ENCODE results near the gene CADM1. TPM values are rescaled to one million over a fixed set of nuclear protein-coding genes. Genes with fewer than 3 reads are reported as not detected.

CADM1 gene
- total RNA-seq, 1 donor: 86.5 TPM

DNA sequence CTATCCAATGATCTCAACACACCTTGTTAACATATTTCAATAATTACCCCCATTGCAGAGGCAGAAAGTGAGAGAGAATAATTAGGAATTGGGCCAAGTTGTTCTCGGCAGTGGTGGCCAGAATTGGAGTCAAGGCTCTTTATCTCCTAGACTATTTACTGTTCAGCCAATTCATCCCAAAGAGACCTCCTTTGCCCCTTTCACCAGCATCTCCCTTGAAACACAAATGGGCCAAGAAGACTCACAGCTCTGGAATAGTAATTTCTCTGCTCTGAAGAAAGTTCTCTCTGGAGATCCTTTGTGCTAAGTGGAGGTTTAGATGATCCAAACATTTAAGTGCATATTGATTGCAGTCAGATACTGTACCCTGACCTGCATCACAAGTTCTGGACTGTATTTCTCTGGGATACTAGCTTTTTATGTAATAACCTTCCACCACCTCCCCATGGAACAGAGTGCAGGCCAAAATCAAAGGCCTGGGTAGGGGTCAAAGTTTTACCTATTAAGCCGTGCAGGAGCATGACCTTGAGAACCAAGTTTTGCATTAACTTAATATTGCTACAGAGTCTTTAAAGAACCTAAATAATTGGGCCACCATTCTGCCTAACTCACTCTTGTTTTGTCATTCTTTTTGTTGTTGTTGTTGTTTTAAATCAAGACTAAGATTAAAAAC is 19.6 kb upstream of the CADM1 start:
- TF ChIP-seq, protein P1, sequence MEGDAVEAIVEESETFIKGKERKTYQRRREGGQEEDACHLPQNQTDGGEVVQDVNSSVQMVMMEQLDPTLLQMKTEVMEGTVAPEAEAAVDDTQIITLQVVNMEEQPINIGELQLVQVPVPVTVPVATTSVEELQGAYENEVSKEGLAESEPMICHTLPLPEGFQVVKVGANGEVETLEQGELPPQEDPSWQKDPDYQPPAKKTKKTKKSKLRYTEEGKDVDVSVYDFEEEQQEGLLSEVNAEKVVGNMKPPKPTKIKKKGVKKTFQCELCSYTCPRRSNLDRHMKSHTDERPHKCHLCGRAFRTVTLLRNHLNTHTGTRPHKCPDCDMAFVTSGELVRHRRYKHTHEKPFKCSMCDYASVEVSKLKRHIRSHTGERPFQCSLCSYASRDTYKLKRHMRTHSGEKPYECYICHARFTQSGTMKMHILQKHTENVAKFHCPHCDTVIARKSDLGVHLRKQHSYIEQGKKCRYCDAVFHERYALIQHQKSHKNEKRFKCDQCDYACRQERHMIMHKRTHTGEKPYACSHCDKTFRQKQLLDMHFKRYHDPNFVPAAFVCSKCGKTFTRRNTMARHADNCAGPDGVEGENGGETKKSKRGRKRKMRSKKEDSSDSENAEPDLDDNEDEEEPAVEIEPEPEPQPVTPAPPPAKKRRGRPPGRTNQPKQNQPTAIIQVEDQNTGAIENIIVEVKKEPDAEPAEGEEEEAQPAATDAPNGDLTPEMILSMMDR (IDR thresholded peaks at IDR 0.05; ENCODE audit: extremely low read depth, low read depth, low read length): no peak
- no peak overlapping the region for H3K4me2 ChIP-seq (ENCODE audit: insufficient read depth, low read length)
- no peak for DNase-seq (ENCODE audit: insufficient read length, low spot score, missing footprints)

DNA sequence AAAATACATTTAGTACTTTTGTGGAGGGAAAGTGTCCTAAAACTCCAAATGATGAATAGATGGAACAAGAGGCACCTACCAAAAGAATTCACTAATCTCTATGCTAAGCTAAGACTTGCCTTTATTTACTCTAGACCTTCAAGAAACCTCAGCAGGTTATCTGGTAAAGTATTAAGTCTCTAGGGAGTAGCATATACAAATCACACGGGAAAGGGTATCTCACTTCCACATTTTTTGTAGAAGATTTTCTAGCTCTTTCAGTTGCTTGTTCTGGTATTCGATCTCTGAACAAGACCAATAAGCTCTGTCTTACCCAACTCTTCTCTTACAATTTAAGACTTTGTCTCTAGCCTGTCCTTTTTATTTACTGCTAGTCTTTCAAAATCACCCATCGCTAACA is 18.1 kb upstream of the CADM1 start:
- Histone ChIP-seq H3K4me2 (ENCODE audit: insufficient read depth, low read length) (no peak overlapping the region), H4K20me1 (ENCODE audit: insufficient read depth, low read length) (no peaks in the 10 kb centered on the region), H2AFZ (ENCODE audit: low read length) (no peak overlapping the region), H3K4me3 (ENCODE audit: insufficient read depth, low read length) (no peak overlapping the region), H3K4me1 (ENCODE audit: insufficient read depth, low read length) (no peaks in the 10 kb centered on the region), H3K27me3 (ENCODE audit: insufficient read depth, low read length) (no peaks in the 10 kb centered on the region), H3K9me3 (ENCODE audit: low read depth, low read length) (no peaks in the 10 kb centered on the region), H3K36me3 (ENCODE audit: insufficient read depth, low read length) (no peaks in the 10 kb centered on the region), H3K79me2 (ENCODE audit: insufficient read depth, low read length) (no peaks in the 10 kb centered on the region), H3K27ac (ENCODE audit: low read depth, low read length) (no peak overlapping the region)
- no peak for DNase-seq (ENCODE audit: insufficient read length, low spot score, missing footprints)
- TF ChIP-seq, protein P1 (IDR thresholded peaks at IDR 0.05; ENCODE audit: extremely low read depth, low read depth, low read length): no peak

More for the DNA sequence above, 19.6 kb upstream of the CADM1 start:
- H3K36me3 ChIP-seq (ENCODE audit: insufficient read depth, low read length): no peaks in the 10 kb centered on the region
- no peaks in the 10 kb centered on the region for H3K9me3 ChIP-seq (ENCODE audit: low read depth, low read length)
- no peaks in the 10 kb centered on the region for H3K79me2 ChIP-seq (ENCODE audit: insufficient read depth, low read length)
- H3K4me1 ChIP-seq (ENCODE audit: insufficient read depth, low read length): no peaks in the 10 kb centered on the region
- H2AFZ ChIP-seq (ENCODE audit: low read length): no peak overlapping the region
- H3K4me3 ChIP-seq (ENCODE audit: insufficient read depth, low read length): no peak overlapping the region
- H3K27me3 ChIP-seq (ENCODE audit: insufficient read depth, low read length): no peaks in the 10 kb centered on the region
- no peaks in the 10 kb centered on the region for H4K20me1 ChIP-seq (ENCODE audit: insufficient read depth, low read length)
- H3K27ac ChIP-seq (ENCODE audit: low read depth, low read length): no peak overlapping the region

DNA sequence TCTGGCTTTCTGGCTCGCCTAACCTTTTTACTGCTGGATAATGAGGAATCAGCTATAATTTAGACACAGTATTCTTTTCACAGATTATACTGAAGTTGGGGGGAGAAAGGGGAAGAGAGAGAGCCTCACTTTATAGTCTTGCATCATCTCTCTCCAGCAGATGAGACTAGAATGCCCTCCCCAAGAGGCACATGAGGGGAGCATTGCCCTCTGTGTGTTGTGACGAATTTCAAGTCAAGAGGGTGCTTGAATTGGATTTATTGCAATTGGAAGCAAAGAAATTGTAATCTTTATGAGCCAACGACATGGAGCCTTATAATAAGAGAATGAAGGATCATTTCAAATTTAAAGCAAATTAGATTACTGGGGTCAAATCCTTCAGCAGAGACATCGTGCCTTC is 17.6 kb upstream of the CADM1 start:
- H3K9me3 ChIP-seq (ENCODE audit: low read depth, low read length): no peaks in the 10 kb centered on the region
- no peaks in the 10 kb centered on the region for H3K36me3 ChIP-seq (ENCODE audit: insufficient read depth, low read length)
- no peaks in the 10 kb centered on the region for H3K4me1 ChIP-seq (ENCODE audit: insufficient read depth, low read length)
- DNase-seq (ENCODE audit: insufficient read length, low spot score, missing footprints): no peak
- H2AFZ ChIP-seq (ENCODE audit: low read length): no peak overlapping the region
- H3K79me2 ChIP-seq (ENCODE audit: insufficient read depth, low read length): no peaks in the 10 kb centered on the region
- H3K27me3 ChIP-seq (ENCODE audit: insufficient read depth, low read length): no peaks in the 10 kb centered on the region
- no peaks in the 10 kb centered on the region for H4K20me1 ChIP-seq (ENCODE audit: insufficient read depth, low read length)
- TF ChIP-seq, protein P1 (IDR thresholded peaks at IDR 0.05; ENCODE audit: extremely low read depth, low read depth, low read length): no peak
- no peak overlapping the region for H3K4me3 ChIP-seq (ENCODE audit: insufficient read depth, low read length)
- no peak overlapping the region for H3K4me2 ChIP-seq (ENCODE audit: insufficient read depth, low read length)
- no peak overlapping the region for H3K27ac ChIP-seq (ENCODE audit: low read depth, low read length)

DNA sequence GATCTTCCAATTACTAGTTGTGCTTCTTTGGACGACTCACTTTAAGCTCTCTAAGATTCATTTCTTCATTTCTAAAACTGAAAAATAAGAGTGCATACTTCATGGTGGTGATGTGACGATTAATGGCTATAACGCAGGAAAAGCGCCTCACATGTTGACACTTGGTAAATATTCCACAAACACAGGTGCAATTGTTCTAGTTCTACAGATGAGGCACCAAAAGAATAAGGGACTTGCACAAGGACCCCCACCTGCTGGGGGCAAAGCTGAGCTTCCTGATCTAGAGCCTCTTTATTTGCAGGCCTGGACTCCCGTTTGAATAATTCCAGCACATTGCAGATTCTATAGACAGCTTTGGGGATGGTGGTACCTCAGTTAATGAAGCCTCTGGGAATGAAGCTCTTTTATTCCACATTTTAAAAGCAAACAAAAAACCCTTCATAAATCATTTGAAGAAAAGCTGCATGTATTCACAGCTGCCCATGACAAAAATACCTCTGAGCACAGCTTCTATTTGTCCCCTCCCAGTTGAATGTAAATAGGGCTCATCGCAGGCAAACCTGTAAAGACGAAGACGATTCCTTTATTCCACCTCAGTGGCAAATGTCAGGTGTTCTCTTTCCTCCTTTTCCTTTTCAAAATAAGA is 14.9 kb upstream of the CADM1 start:
- H3K36me3 ChIP-seq (ENCODE audit: insufficient read depth, low read length): no peaks in the 10 kb centered on the region
- no peak overlapping the region for H3K4me3 ChIP-seq (ENCODE audit: insufficient read depth, low read length)
- H3K4me1 ChIP-seq (ENCODE audit: insufficient read depth, low read length): no peaks in the 10 kb centered on the region
- no peak for DNase-seq (ENCODE audit: insufficient read length, low spot score, missing footprints)
- no peaks in the 10 kb centered on the region for H3K9me3 ChIP-seq (ENCODE audit: low read depth, low read length)
- no peak overlapping the region for H3K4me2 ChIP-seq (ENCODE audit: insufficient read depth, low read length)
- H3K27me3 ChIP-seq (ENCODE audit: insufficient read depth, low read length): no peaks in the 10 kb centered on the region
- no peak overlapping the region for H3K27ac ChIP-seq (ENCODE audit: low read depth, low read length)
- TF ChIP-seq, protein P1 (IDR thresholded peaks at IDR 0.05; ENCODE audit: extremely low read depth, low read depth, low read length): no peak
- H3K79me2 ChIP-seq (ENCODE audit: insufficient read depth, low read length): no peaks in the 10 kb centered on the region
- no peak overlapping the region for H2AFZ ChIP-seq (ENCODE audit: low read length)
- no peaks in the 10 kb centered on the region for H4K20me1 ChIP-seq (ENCODE audit: insufficient read depth, low read length)

Measured in osteoblast (primary cell).